K562 (cell line): Measurements from ENCODE around the gene TRIM45. TPM values are rescaled to one million over a fixed set of nuclear protein-coding genes. Genes with fewer than 3 reads are reported as not detected.

ENCODE experiments used
- KLF13 ChIP-seq: fragments of 450-650 bp; IDR thresholded peaks from 2 replicates; pipeline ENCODE4 v1.6.1; 2016; ENCODE audit warnings: missing genetic modification characterization, low read depth, mild to moderate bottlenecking, missing compliant biosample characterization, moderate library complexity, borderline replicate concordance
- NR2C1 ChIP-seq, 2 experiments: fragments of 450-650 bp; IDR thresholded peaks; 2 replicates each; pipeline ENCODE4 v1.6.1; 2017; ENCODE audit warnings: mild to moderate bottlenecking in 2 of 2, antibody characterized with exemption in 1 of 2, inconsistent platforms in 1 of 2, missing compliant biosample characterization in 1 of 2, missing genetic modification characterization in 1 of 2
- SMAD1 ChIP-seq: fragments of 150-350 bp; IDR thresholded peaks from 2 replicates; pipeline ENCODE4 v1.6.1; 2014; ENCODE audit warnings: low read length, low read depth; ENCODE audit not compliant: partially characterized antibody
- TAF1 ChIP-seq: IDR thresholded peaks from 2 replicates; pipeline ENCODE4 v1.6.1; 2011; ENCODE audit warnings: mild to moderate bottlenecking, low read length, moderate library complexity; ENCODE audit not compliant: insufficient read depth, control insufficient read depth, severe bottlenecking; ENCODE audit errors: extremely low read depth
- TCF3 ChIP-seq: sonication (generic); formaldehyde crosslinking; IDR thresholded peaks from 2 replicates; pipeline ENCODE4 v1.4.0; 2020; ENCODE audit warnings: mild to moderate bottlenecking, missing genetic modification reagents
- polyA plus RNA-seq, 8 experiments: library from polyadenylated mRNA; depleted of rRNA in 4 of 8; stranded (reverse) in 5 of 8; unstranded in 3 of 8; fragments of >200 nt; fragmentation: Nextera tagmentation in 2 of 8; fragmentation: Illumina TruSeq in 1 of 8; extraction: Ambion mirVana in 2 of 8; extraction: Trizol in 1 of 8; gene quantifications; 2 replicates each; pipeline versions ENCODE4 v1.2.1 to v1.2.3, GENCODE V29; 2011 to 2014; ENCODE audit warnings: inconsistent platforms in 1 of 8, missing spikeins in 1 of 8
- total RNA-seq, 7 experiments: library from RNA; depleted of rRNA in 6 of 7; stranded (reverse); fragments of >200 nt in 6 of 7; fragmentation: Illumina TruSeq in 2 of 7; extraction: Trizol in 2 of 7; gene quantifications; 2 replicates each; pipeline versions ENCODE4 v1.2.1 to v1.2.3, GENCODE V29; 2011 to 2021; ENCODE audit warnings: low replicate concordance in 1 of 7
- TF ChIP-seq, protein P1 (sequence below), 2 experiments: fragments of 150-350 bp in 1 of 2; IDR thresholded peaks; 2 replicates each; pipeline ENCODE4 v1.6.1; 2012 to 2016; ENCODE audit warnings: low read depth in 2 of 2, low read length in 2 of 2, mild to moderate bottlenecking in 1 of 2, moderate library complexity in 1 of 2
- TF ChIP-seq, protein P2 (sequence below): sonication (generic); formaldehyde crosslinking; IDR thresholded peaks from 2 replicates; pipeline ENCODE4 v1.8.0; 2022; ENCODE audit warnings: missing genetic modification reagents, mild to moderate bottlenecking, moderate library complexity, borderline replicate concordance

The TRIM45 gene
- total and polyA plus RNA-seq, 9 of the 15 experiments (the other 6 are each of a cell fraction or from before 2014, with no cell fraction given) = 1.9 to 6.2 (median 3.6) TPM

DNA sequence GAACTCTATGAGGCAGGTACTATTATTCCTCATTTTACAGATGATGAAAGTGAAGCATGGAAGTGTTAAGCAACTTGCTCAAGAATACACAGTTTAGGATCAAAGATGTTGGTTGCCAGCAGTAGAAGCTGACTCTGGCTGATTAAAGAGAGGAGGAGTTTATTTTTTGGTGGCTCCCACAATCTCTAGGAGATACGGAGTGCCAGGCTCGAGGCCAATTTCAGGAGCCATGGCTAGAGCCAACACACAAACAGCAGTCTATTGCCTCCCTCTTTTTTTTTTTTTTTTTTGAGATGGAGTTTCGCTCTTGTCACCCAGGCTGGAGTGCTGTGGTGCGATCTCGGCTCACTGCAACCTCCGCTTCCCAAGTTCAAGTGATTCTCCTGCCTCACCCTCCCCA, 41.8 kb downstream of the TRIM45 start (continued):
- TF ChIP-seq, protein P1, sequence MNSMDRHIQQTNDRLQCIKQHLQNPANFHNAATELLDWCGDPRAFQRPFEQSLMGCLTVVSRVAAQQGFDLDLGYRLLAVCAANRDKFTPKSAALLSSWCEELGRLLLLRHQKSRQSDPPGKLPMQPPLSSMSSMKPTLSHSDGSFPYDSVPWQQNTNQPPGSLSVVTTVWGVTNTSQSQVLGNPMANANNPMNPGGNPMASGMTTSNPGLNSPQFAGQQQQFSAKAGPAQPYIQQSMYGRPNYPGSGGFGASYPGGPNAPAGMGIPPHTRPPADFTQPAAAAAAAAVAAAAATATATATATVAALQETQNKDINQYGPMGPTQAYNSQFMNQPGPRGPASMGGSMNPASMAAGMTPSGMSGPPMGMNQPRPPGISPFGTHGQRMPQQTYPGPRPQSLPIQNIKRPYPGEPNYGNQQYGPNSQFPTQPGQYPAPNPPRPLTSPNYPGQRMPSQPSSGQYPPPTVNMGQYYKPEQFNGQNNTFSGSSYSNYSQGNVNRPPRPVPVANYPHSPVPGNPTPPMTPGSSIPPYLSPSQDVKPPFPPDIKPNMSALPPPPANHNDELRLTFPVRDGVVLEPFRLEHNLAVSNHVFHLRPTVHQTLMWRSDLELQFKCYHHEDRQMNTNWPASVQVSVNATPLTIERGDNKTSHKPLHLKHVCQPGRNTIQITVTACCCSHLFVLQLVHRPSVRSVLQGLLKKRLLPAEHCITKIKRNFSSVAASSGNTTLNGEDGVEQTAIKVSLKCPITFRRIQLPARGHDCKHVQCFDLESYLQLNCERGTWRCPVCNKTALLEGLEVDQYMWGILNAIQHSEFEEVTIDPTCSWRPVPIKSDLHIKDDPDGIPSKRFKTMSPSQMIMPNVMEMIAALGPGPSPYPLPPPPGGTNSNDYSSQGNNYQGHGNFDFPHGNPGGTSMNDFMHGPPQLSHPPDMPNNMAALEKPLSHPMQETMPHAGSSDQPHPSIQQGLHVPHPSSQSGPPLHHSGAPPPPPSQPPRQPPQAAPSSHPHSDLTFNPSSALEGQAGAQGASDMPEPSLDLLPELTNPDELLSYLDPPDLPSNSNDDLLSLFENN (IDR thresholded peaks at IDR 0.05; ENCODE audit: low read depth in 2 of 2, low read length in 2 of 2) = no peak
- TF ChIP-seq, protein P2, sequence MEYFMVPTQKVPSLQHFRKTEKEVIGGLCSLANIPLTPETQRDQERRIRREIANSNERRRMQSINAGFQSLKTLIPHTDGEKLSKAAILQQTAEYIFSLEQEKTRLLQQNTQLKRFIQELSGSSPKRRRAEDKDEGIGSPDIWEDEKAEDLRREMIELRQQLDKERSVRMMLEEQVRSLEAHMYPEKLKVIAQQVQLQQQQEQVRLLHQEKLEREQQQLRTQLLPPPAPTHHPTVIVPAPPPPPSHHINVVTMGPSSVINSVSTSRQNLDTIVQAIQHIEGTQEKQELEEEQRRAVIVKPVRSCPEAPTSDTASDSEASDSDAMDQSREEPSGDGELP (CRISPR knock-in tag) = no peak
- no peak for TF ChIP-seq KLF13 (tag)
- TF ChIP-seq TCF3 = no peak
- no peak for TF ChIP-seq SMAD1
- no peak for TF ChIP-seq TAF1
- TF ChIP-seq NR2C1 (IDR thresholded peaks at IDR 0.05) = no peak
- no peak for TF ChIP-seq NR2C1 (tag; IDR thresholded peaks at IDR 0.05)
